WTC11 (cell line): Measurements from ENCODE around the gene DPP10.

Experiments
- CBFB ChIP-seq: sonication (generic); formaldehyde crosslinking; IDR thresholded peaks from 2 replicates; pipeline ENCODE4 v1.8.1; 2022; ENCODE audit warnings: mild to moderate bottlenecking, low read depth, missing genetic modification reagents
- CREB1 ChIP-seq: sonication (generic); formaldehyde crosslinking; IDR thresholded peaks from 2 replicates; pipeline ENCODE4 v1.8.0; 2023; ENCODE audit warnings: mild to moderate bottlenecking, missing genetic modification reagents
- ESRRA ChIP-seq: sonication (generic); formaldehyde crosslinking; IDR thresholded peaks from 2 replicates; pipeline ENCODE4 v1.8.1; 2022; ENCODE audit warnings: mild to moderate bottlenecking, missing genetic modification reagents, borderline replicate concordance
- IRF2 ChIP-seq: sonication (generic); formaldehyde crosslinking; IDR thresholded peaks from 2 replicates; pipeline ENCODE4 v1.8.0; 2022; ENCODE audit warnings: low read depth, missing genetic modification reagents, borderline replicate concordance
- NR1H2 ChIP-seq: sonication (generic); formaldehyde crosslinking; IDR thresholded peaks from 2 replicates; pipeline ENCODE4 v1.9.0; 2021; ENCODE audit warnings: mild to moderate bottlenecking, moderate library complexity, missing genetic modification reagents
- ZNF121 ChIP-seq: sonication (generic); formaldehyde crosslinking; IDR thresholded peaks from 2 replicates; pipeline ENCODE4 v1.8.0; 2023; ENCODE audit warnings: missing genetic modification reagents
- ZNF138 ChIP-seq: sonication (generic); formaldehyde crosslinking; conservative IDR thresholded peaks from 2 replicates; pipeline ENCODE4 v1.8.1; 2022; ENCODE audit warnings: mild to moderate bottlenecking, moderate library complexity, missing genetic modification reagents
- ZNF232 ChIP-seq: sonication (generic); formaldehyde crosslinking; IDR thresholded peaks from 2 replicates; pipeline ENCODE4 v1.8.0; 2022; ENCODE audit warnings: mild to moderate bottlenecking, missing genetic modification reagents
- TF ChIP-seq, protein P1 (sequence below): fragments of 200-600 bp; IDR thresholded peaks from 2 replicates; pipeline ENCODE4 v1.8.0; 2022; ENCODE audit warnings: antibody characterized with exemption
- TF ChIP-seq, protein P2 (sequence below): sonication (generic); formaldehyde crosslinking; conservative IDR thresholded peaks from 2 replicates; pipeline ENCODE4 v1.8.1; 2022; ENCODE audit warnings: mild to moderate bottlenecking, missing genetic modification reagents
- TF ChIP-seq, protein P3 (sequence below): sonication (generic); formaldehyde crosslinking; IDR thresholded peaks from 2 replicates; pipeline ENCODE4 v1.8.1; 2022; ENCODE audit warnings: mild to moderate bottlenecking, missing genetic modification reagents, moderate library complexity, borderline replicate concordance

DNA sequence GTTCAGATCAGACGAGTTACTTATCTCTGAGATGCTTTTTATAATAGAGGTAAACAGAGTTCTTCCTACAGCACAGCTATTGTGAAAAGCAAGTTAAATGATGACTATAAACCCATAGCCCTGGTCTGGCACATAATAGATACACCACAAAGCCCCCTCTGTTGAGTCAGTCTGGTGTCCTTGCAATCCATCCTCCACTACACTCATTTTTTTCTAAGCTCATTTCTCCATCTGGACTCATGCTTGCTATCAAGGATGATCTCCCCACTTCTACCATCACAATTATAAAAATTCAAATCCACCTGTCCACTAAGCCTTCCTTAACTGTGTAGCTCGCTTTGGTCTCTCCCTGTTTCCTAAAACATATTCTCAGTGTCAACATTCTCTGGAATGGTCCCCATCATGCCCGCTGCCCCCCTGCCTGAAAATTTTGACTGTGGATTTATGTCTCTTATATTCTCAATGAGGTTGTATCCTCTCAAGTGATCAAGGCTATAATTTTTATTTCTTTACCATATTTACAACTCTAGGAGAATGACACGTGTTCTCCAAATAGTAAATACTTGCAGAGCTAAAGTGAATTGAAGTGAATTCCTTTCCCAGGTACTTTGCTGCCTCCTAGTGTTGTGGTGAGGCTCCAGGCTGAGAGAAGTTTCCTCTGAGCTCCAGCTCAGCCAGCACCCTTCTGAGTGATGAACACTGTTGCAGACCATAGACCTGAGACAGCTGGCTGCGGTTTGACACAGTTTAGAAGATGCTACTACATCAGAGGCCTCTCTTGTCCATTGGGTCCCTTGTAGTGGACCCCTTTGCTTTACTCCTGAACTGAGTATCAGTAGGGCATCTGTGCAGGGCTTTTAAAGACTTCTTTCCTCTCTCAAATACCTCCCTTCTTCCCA is 108.7 kb downstream of the DPP10 start:
- TF ChIP-seq, protein P1, sequence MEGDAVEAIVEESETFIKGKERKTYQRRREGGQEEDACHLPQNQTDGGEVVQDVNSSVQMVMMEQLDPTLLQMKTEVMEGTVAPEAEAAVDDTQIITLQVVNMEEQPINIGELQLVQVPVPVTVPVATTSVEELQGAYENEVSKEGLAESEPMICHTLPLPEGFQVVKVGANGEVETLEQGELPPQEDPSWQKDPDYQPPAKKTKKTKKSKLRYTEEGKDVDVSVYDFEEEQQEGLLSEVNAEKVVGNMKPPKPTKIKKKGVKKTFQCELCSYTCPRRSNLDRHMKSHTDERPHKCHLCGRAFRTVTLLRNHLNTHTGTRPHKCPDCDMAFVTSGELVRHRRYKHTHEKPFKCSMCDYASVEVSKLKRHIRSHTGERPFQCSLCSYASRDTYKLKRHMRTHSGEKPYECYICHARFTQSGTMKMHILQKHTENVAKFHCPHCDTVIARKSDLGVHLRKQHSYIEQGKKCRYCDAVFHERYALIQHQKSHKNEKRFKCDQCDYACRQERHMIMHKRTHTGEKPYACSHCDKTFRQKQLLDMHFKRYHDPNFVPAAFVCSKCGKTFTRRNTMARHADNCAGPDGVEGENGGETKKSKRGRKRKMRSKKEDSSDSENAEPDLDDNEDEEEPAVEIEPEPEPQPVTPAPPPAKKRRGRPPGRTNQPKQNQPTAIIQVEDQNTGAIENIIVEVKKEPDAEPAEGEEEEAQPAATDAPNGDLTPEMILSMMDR = no peak
- TF ChIP-seq ZNF232 (no peak), CREB1 (CRISPR knock-in tag) (no peak), IRF2 (CRISPR knock-in tag) (no peak), ESRRA (CRISPR knock-in tag) (no peak), NR1H2 (no peak), ZNF121 (CRISPR knock-in tag) (no peak), ZNF138 (CRISPR knock-in tag) (no peak), CBFB (CRISPR knock-in tag) (no peak)
- TF ChIP-seq, protein P2, sequence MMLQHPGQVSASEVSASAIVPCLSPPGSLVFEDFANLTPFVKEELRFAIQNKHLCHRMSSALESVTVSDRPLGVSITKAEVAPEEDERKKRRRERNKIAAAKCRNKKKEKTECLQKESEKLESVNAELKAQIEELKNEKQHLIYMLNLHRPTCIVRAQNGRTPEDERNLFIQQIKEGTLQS (CRISPR knock-in tag) = no peak
- TF ChIP-seq, protein P3, sequence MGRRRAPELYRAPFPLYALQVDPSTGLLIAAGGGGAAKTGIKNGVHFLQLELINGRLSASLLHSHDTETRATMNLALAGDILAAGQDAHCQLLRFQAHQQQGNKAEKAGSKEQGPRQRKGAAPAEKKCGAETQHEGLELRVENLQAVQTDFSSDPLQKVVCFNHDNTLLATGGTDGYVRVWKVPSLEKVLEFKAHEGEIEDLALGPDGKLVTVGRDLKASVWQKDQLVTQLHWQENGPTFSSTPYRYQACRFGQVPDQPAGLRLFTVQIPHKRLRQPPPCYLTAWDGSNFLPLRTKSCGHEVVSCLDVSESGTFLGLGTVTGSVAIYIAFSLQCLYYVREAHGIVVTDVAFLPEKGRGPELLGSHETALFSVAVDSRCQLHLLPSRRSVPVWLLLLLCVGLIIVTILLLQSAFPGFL (CRISPR knock-in tag) = no peak
